ENCODE data around the gene MTHFSD.
A peak's percentile ranks its signal among the peaks of the same experiment; 100 is the strongest.

MTHFSD gene

GRCh38 chr16:86549076-86549892 is 5.8 kb downstream of the MTHFSD start:
- no peak for DNase-seq

- DNase-seq: no peak
Measured at GRCh38 chr16:86547286-86547685, 7.7 kb downstream of the MTHFSD start.

- DNase-seq: no peak
Measured at GRCh38 chr16:86546638-86547013, 8.4 kb downstream of the MTHFSD start.

GRCh38 chr16:86545954-86546637 is 8.9 kb downstream of the MTHFSD start:
- DNase-seq: no peak

- no peak for DNase-seq
Measured at GRCh38 chr16:86545481-86545880, 9.6 kb downstream of the MTHFSD start.

- no peak for DNase-seq
Measured at GRCh38 chr16:86542756-86543750, 12.0 kb downstream of the MTHFSD start.

- no peak for DNase-seq
Measured at GRCh38 chr16:86541560-86541959, 13.5 kb downstream of the MTHFSD start.

GRCh38 chr16:86540894-86541293 is 14.1 kb downstream of the MTHFSD start:
- DNase-seq: no peak

DNA sequence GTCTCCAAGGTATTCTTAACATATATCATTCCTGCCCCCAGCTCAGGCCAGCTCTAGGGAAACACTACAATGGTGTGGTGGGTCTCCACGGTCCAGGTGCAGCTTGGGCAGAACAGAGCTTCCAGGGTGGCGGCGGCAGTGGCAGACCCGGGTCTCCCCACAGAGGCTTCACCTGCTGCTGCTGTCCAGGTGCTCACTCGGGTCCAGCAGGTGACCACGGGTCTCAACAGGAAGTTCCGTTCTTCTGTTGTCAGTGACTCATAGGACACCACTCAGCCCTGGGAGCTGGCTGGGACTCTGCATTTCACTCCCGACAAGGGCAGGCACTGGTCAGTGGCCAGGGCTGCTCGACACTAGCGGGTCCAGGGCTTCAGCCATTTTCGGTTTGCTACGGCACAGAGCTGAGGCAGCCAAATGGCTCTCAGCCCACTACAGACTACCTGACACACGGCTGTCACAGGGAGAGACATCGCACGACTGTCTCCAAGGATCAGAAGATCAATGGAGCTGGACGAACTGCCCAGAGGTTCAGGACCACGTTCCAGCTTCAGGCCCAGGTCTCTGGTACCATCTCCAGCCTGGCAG is 16.7 kb downstream of the MTHFSD start:
- DNase-seq: no peak

GRCh38 chr16:86537486-86537885 is 17.5 kb downstream of the MTHFSD start:
- DNase-seq: no peak

DNA sequence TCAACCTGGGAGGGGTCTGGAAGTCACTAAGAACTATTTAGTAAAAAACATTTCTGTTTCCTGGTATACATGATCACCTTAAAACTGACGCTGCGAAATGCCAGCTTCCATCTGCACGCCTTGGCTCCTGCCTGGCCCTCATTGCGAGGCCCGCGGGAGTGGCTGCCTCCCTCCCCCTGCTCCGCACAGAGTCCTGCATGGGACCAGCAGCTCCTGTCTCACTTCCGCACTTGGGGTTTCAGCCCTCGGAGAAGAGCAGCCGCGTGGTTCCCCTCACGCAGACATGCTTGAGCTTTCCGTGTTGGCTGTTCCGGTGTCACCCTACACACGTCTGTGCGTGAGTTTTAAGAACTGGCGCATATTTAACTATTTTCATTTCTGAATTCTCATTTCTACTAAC is 18.4 kb downstream of the MTHFSD start:
- DNase-seq: no peak

- DNase-seq: no peak
Measured at GRCh38 chr16:86534779-86535615, 20.0 kb downstream of the MTHFSD start.

- DNase-seq: no peak
Measured at GRCh38 chr16:86533767-86534351, 21.2 kb downstream of the MTHFSD start.

- DNase-seq: no peak
Measured at GRCh38 chr16:86533076-86533475, 22.0 kb downstream of the MTHFSD start.

DNA sequence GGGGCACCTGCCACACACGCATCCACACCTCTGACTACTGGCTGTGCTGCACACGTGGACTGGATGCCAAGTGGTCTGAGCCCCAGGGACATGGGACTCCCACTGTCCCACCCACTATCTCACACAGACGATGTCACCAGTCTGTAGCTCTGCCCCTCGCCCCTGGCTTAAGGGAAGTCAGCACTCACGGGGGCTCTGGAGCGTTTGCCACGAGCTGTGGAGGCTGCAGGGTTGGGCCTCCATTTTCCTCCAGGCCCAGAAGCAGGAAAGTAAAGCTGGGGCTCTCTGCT is 22.6 kb downstream of the MTHFSD start:
- no peak for DNase-seq

GRCh38 chr16:86531641-86532525 is 23.2 kb downstream of the MTHFSD start:
- DNase-seq: no peak

GRCh38 chr16:86531191-86531545 is 23.9 kb downstream of the MTHFSD start:
- DNase-seq: peak; percentile 76

DNA sequence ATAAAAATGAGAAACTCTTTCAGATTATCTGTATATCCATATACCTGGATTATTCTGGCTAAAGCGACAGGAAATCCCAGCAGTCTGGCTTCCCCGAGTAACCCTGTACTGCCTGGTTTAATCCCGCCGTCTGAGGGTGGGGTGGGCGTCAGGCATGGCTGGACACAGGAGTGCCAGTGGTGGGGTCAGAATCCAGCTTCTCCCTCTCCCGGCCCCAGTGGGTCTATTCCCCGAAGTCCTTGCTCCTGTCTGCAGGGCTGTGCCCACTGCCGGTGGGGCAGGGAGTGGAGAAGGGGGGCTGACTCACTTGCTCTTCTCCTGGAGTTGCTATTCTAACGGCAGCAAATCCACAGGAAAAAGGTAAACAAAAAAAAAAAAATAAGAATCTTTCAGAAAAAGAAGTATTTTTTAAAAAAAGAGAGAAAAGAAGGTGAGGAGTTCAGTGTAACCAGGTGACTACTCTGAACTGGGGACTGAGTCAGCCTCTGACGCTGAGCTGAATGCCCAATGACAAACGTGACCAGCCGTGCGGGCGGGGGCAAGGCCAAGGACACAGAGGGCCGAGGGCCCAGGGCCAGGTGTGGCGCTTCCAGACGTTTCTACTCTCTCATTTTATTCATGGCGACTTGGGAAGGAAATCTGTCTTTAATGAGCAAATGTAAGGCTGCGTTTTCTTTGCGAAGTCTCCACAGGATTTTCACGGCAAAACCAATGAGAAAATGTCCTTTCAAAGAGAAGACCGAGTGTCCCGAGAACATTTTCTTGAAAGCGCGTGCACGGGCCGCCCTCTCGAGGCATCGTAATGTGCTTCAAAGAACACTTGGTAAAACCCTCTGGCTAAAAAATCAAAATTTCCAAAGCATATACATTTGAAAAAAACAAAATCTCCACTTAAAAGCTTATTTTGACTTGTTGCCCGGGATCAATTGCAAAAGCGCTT is 24.5 kb downstream of the MTHFSD start:
- no peak for DNase-seq

GRCh38 chr16:86529160-86529559 is 25.9 kb downstream of the MTHFSD start:
- no peak for DNase-seq

Measured in right forelimb (tissue), 1 donor.